Transverse colon (tissue), 4 donors: ENCODE results near the gene AOPEP. TPM values are rescaled to one million over a fixed set of nuclear protein-coding genes. Genes with fewer than 3 reads are reported as not detected.

Experiments
- DNase-seq: peaks from one replicate; pipeline ENCODE4 v3.0.0-alpha.2; 2019
- H3K27ac ChIP-seq, 4 donors: fragments of 200-600 bp; sonication (generic); 2 replicates each; pipeline ENCODE4 v1.5.1; 2016 to 2018; ENCODE audit warnings: inconsistent platforms in 4 of 4
- H3K27me3 ChIP-seq: fragments of 200-600 bp; sonication (generic); 2 replicates; pipeline ENCODE4 v1.5.1; 2017; ENCODE audit warnings: inconsistent platforms
- H3K36me3 ChIP-seq, 4 donors: fragments of 200-600 bp; sonication (generic); 2 replicates each; pipeline ENCODE4 v1.5.1; 2017 to 2019; ENCODE audit warnings: inconsistent platforms in 4 of 4
- H3K4me1 ChIP-seq, 4 donors: fragments of 200-600 bp; sonication (generic); 2 replicates each; pipeline ENCODE4 v1.5.1; 2017 to 2020; ENCODE audit warnings: inconsistent platforms in 4 of 4
- H3K4me3 ChIP-seq, 4 donors: fragments of 200-600 bp; sonication (generic); 1 replicate in 1 of 4; 2 replicates in 3 of 4; pipeline versions ENCODE4 v1.5.1 to v1.6.1; 2017 to 2019; ENCODE audit warnings: inconsistent platforms in 4 of 4
- H3K9me3 ChIP-seq, 2 donors: fragments of 200-600 bp; sonication (generic); 2 replicates each; pipeline ENCODE4 v1.5.1; 2017 to 2019; ENCODE audit warnings: inconsistent platforms in 2 of 2
- CTCF ChIP-seq, 5 experiments: fragments of 200-600 bp in 3 of 5; fragments of 450-650 bp in 2 of 5; sonication (generic) in 3 of 5; IDR thresholded peaks; 1 replicate in 2 of 5; 2 replicates in 3 of 5; pipeline ENCODE4 v1.5.1; 2016 to 2017; ENCODE audit warnings: antibody characterized with exemption in 5 of 5, inconsistent platforms in 3 of 5, mild to moderate bottlenecking in 2 of 5, moderate library complexity in 1 of 5
- EP300 ChIP-seq: sonication (generic); formaldehyde crosslinking; IDR thresholded peaks from one replicate; pipeline ENCODE4 v1.6.1; 2017; ENCODE audit warnings: antibody characterized with exemption, low read depth
- POLR2A ChIP-seq: fragments of 450-650 bp; IDR thresholded peaks from one replicate; pipeline ENCODE4 v1.6.1; 2016; ENCODE audit warnings: antibody characterized with exemption, mild to moderate bottlenecking, moderate library complexity
- POLR2AphosphoS5 ChIP-seq, 3 donors: sonication (generic); formaldehyde crosslinking; IDR thresholded peaks; one replicate each; pipeline ENCODE4 v1.6.1; 2016; ENCODE audit warnings: antibody characterized with exemption in 3 of 3
- WGBS, 2 donors: methylation state at CpG; one replicate each; pipeline ENCODE4 v1.1.5; 2018; ENCODE audit warnings: low coverage in 1 of 2; 5-methylcytosine and 5-hydroxymethylcytosine counted together
- in situ Hi-C, 4 donors: fragments of 200-750 bp; cut with MboI; loops; one replicate each; pipeline versions ENCODE4 v1.15.0 to v1.15.1; 2017; ENCODE audit warnings: low sequenced_read_pairs in 3 of 4, low pct_ligation_motif_present in 1 of 4, low pct_unique_long_range_greater_than_20kb in 1 of 4
- intact Hi-C: fragments of 100-400 bp; cut with DNase I; formaldehyde crosslinking; loops from one replicate; pipeline ENCODE4 v1.15.1; 2023; ENCODE audit warnings: low total_unique reads
- total RNA-seq, 4 donors: library from RNA; depleted of rRNA; stranded (reverse); fragments of >200 nt; gene quantifications; one replicate each; pipeline ENCODE4 v1.1.0, GENCODE V29; 2016

Gene AOPEP
- total RNA-seq, 4 donors from 2014 or later, result 53.0 to 129 (median 92.7) TPM

GRCh38 chr9:95090871-95091577 lies 364.5 kb downstream of the AOPEP start:
- DNase-seq, result no peak
- Histone ChIP-seq H3K4me3 (no peak overlapping the region), H3K27me3 (no peaks in the 10 kb centered on the region), H3K9me3 (no peaks in the 10 kb centered on the region), H3K4me1 (peaks cover 30 to 79% (median 60%) of the 10 kb centered on the region in 4 donors), H3K36me3 (peaks cover 0 to 6% (median 0%) of the 10 kb centered on the region in 4 donors), H3K27ac (peak overlapping the region; percentile 83 to 92 (median 90))
- in situ Hi-C loops, result no loop called here
- intact Hi-C loops, result no loop called here
- WGBS, 2 donors, result 76% methylated on average over 14 of the region's 14 CpGs; no CpG with 5 or more reads in 1 of the 2 donors
- TF ChIP-seq POLR2AphosphoS5 (IDR thresholded peaks at IDR 0.05) (peak in 1 of 3 donors; percentile 6), CTCF (IDR thresholded peaks at IDR 0.05) (no peak), EP300 (no peak), POLR2A (no peak)

- WGBS, 2 donors, result 38% methylated on average over 12 of the region's 12 CpGs; no CpG with 5 or more reads in 1 of the 2 donors
- intact Hi-C loops (no loop called here), in situ Hi-C loops (no loop called here)
- Histone ChIP-seq H3K9me3 (no peaks in the 10 kb centered on the region), H3K27ac (peak overlapping the region; percentile 83 to 92 (median 90)), H3K27me3 (no peaks in the 10 kb centered on the region), H3K4me3 (no peak overlapping the region), H3K36me3 (peaks cover 0 to 4% (median 0%) of the 10 kb centered on the region in 4 donors), H3K4me1 (peaks cover 30 to 79% (median 60%) of the 10 kb centered on the region in 4 donors)
- DNase-seq, result no peak
- TF ChIP-seq CTCF (IDR thresholded peaks at IDR 0.05) (no peak), POLR2AphosphoS5 (IDR thresholded peaks at IDR 0.05) (no peak), EP300 (no peak), POLR2A (no peak)
Measured at GRCh38 chr9:95091601-95092261, 365.2 kb downstream of the AOPEP start.

- in situ Hi-C loops (no loop called here), intact Hi-C loops (no loop called here)
- Histone ChIP-seq H3K4me3 (no peak overlapping the region), H3K36me3 (no peaks in the 10 kb centered on the region), H3K27ac (peak overlapping the region; percentile 83 to 92 (median 90)), H3K27me3 (no peaks in the 10 kb centered on the region), H3K4me1 (peaks cover 30 to 77% (median 60%) of the 10 kb centered on the region in 4 donors), H3K9me3 (no peaks in the 10 kb centered on the region)
- DNase-seq, result peak; percentile 57
- 27 to 29% methylated on average over 9 to 17 of the region's 19 CpGs for WGBS, 2 donors
- TF ChIP-seq POLR2AphosphoS5 (IDR thresholded peaks at IDR 0.05), result peak in 2 of 3 donors; percentile 28 to 53
- no peak for TF ChIP-seq EP300
- peak; percentile 25 for TF ChIP-seq POLR2A
- no peak for TF ChIP-seq CTCF (IDR thresholded peaks at IDR 0.05)
Measured at GRCh38 chr9:95092262-95093072, 366.0 kb downstream of the AOPEP start.

GRCh38 chr9:95093586-95093985 lies 367.1 kb downstream of the AOPEP start:
- in situ Hi-C loops, result no loop called here

More at GRCh38 chr9:95093586-95093985, 367.1 kb downstream of the AOPEP start:
- H3K4me1 ChIP-seq, result peaks cover 30 to 66% (median 55%) of the 10 kb centered on the region in 4 donors
- H3K4me3 ChIP-seq, result no peak overlapping the region
- no peak for TF ChIP-seq CTCF (IDR thresholded peaks at IDR 0.05)
- no peak for TF ChIP-seq EP300
- no peak for TF ChIP-seq POLR2A
- no peak for TF ChIP-seq POLR2AphosphoS5 (IDR thresholded peaks at IDR 0.05)
- H3K36me3 ChIP-seq, result no peaks in the 10 kb centered on the region
- WGBS, 2 donors, result 85 to 89% methylated on average over 7 to 16 of the region's 16 CpGs
- DNase-seq, result no peak
- H3K9me3 ChIP-seq, result no peaks in the 10 kb centered on the region
- intact Hi-C loops, result no loop called here
- H3K27ac ChIP-seq, result peak overlapping the region; percentile 83 to 92 (median 90)
- no peaks in the 10 kb centered on the region for H3K27me3 ChIP-seq
